ENCODE results near the gene UPF2.

UPF2 gene

DNA sequence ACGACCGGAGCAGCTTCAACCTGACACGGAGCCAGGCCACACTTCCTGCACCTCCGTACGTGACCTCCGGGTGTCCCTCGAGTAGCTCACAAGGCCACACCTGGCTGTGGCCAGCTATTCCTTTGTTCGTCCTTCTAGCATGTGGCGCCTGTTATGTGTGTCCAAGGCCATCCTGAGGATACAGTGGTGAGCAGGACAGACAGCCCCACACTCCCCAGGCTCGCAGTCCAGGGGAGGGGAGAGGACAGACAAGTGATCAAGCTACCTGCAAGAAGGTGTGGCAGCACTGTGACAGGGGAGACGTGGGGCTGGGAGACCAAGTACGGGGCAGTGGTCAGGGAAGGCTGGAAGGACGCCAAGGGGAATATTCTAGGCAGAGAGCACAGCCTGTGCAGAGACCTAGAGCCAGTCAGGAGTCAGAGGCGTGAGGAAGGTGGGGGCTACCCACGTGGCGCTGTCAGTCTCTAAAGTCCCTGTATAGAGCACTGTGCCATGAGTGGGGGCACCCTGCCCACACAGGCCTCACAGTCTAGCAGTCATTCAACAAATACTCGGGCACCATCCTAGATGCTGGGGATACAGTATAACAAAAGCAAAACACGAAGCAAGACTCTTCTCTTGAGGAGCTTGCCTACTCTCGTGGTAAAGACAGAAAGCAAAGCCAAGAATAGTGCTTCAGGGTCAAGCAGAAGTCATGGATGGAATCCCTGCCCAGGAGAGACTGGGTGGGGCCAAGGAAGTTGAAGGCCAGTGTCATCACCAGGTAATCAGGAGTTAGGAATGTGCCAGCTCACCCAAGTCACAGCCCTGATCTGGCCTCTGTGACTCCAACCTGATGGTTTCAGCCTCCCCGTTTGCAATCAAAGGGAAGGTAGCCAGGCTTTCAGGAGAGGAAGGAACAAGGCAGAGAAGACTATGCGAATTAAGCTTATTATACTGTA, 160.9 kb downstream of the UPF2 start:
- Histone ChIP-seq H3K4me1 (ENCODE audit: low read length) (no peaks in the 10 kb centered on the region), H3K9me2 (replicated peaks; ENCODE audit: insufficient read depth, low read length) (no peaks in the 10 kb centered on the region), H3K27me3 (replicated peaks; ENCODE audit: insufficient read depth, low read length) (peaks cover 20% of the 10 kb centered on the region), H3K79me2 (ENCODE audit: low read length) (no peaks in the 10 kb centered on the region), H3K4me3 (ENCODE audit: low read length) (no peak overlapping the region), H3K4me2 (ENCODE audit: low read depth, low read length) (no peak overlapping the region), H2AFZ (ENCODE audit: low read length) (no peak overlapping the region), H3F3A (ENCODE audit: insufficient read depth, low read length) (no peaks in the 10 kb centered on the region), H3K36me3 (replicated peaks; ENCODE audit: insufficient read depth, low read length) (no peaks in the 10 kb centered on the region), H3K27ac (ENCODE audit: low read length) (no peak overlapping the region), H3K9me3 (replicated peaks; ENCODE audit: insufficient read depth, low read length) (no peaks in the 10 kb centered on the region), H4K20me1 (ENCODE audit: insufficient read depth, low read length) (no peaks in the 10 kb centered on the region), H3K9ac (ENCODE audit: low read length) (no peak overlapping the region)
- TF ChIP-seq, protein P1, sequence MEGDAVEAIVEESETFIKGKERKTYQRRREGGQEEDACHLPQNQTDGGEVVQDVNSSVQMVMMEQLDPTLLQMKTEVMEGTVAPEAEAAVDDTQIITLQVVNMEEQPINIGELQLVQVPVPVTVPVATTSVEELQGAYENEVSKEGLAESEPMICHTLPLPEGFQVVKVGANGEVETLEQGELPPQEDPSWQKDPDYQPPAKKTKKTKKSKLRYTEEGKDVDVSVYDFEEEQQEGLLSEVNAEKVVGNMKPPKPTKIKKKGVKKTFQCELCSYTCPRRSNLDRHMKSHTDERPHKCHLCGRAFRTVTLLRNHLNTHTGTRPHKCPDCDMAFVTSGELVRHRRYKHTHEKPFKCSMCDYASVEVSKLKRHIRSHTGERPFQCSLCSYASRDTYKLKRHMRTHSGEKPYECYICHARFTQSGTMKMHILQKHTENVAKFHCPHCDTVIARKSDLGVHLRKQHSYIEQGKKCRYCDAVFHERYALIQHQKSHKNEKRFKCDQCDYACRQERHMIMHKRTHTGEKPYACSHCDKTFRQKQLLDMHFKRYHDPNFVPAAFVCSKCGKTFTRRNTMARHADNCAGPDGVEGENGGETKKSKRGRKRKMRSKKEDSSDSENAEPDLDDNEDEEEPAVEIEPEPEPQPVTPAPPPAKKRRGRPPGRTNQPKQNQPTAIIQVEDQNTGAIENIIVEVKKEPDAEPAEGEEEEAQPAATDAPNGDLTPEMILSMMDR (IDR thresholded peaks at IDR 0.05; ENCODE audit: low read length), result no peak
- TF ChIP-seq EZH2 (optimal IDR thresholded peaks at IDR 0.05; ENCODE audit: low read depth, low read length) (no peak), EZH2phosphoT487 (IDR thresholded peaks at IDR 0.05; ENCODE audit: low read length) (no peak)
- DNase-seq, result no peak

DNA sequence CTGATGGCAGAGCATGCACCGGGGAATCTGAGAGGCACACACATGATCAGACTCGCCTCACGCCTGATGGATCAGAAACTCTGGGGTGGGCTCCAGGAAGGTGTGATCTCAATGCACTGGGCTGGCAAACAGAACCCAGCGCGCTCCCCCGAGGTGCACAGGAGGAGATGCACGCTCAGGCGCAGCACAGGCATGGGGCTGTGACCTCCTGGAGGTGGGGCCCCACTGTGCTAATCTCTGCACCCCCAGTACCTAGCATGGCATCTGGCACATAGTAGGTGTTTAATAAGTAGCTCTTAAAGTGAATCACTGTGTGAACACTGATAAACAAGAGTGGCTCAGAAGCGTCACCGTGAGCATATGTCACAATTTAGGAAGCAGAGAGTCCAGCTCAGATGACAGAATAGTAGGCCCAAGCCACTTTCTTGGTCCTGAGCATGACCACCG, 161.6 kb downstream of the UPF2 start:
- no peak overlapping the region for H3K4me3 ChIP-seq (ENCODE audit: low read length)
- no peaks in the 10 kb centered on the region for H3K36me3 ChIP-seq (replicated peaks; ENCODE audit: insufficient read depth, low read length)
- no peak for TF ChIP-seq EZH2phosphoT487 (IDR thresholded peaks at IDR 0.05; ENCODE audit: low read length)
- no peak for TF ChIP-seq EZH2 (optimal IDR thresholded peaks at IDR 0.05; ENCODE audit: low read depth, low read length)
- TF ChIP-seq, protein P1 (IDR thresholded peaks at IDR 0.05; ENCODE audit: low read length), result no peak
- H3K27ac ChIP-seq (ENCODE audit: low read length), result no peak overlapping the region
- no peaks in the 10 kb centered on the region for H4K20me1 ChIP-seq (ENCODE audit: insufficient read depth, low read length)
- no peak overlapping the region for H3K4me2 ChIP-seq (ENCODE audit: low read depth, low read length)
- H3K27me3 ChIP-seq (replicated peaks; ENCODE audit: insufficient read depth, low read length), result peaks cover 20% of the 10 kb centered on the region
- H3K4me1 ChIP-seq (ENCODE audit: low read length), result no peaks in the 10 kb centered on the region
- no peak overlapping the region for H3K9ac ChIP-seq (ENCODE audit: low read length)
- H3K9me2 ChIP-seq (replicated peaks; ENCODE audit: insufficient read depth, low read length), result no peaks in the 10 kb centered on the region
- no peak for DNase-seq
- H3K79me2 ChIP-seq (ENCODE audit: low read length), result no peaks in the 10 kb centered on the region
- H3F3A ChIP-seq (ENCODE audit: insufficient read depth, low read length), result no peaks in the 10 kb centered on the region
- H2AFZ ChIP-seq (ENCODE audit: low read length), result no peak overlapping the region
- no peaks in the 10 kb centered on the region for H3K9me3 ChIP-seq (replicated peaks; ENCODE audit: insufficient read depth, low read length)

DNA sequence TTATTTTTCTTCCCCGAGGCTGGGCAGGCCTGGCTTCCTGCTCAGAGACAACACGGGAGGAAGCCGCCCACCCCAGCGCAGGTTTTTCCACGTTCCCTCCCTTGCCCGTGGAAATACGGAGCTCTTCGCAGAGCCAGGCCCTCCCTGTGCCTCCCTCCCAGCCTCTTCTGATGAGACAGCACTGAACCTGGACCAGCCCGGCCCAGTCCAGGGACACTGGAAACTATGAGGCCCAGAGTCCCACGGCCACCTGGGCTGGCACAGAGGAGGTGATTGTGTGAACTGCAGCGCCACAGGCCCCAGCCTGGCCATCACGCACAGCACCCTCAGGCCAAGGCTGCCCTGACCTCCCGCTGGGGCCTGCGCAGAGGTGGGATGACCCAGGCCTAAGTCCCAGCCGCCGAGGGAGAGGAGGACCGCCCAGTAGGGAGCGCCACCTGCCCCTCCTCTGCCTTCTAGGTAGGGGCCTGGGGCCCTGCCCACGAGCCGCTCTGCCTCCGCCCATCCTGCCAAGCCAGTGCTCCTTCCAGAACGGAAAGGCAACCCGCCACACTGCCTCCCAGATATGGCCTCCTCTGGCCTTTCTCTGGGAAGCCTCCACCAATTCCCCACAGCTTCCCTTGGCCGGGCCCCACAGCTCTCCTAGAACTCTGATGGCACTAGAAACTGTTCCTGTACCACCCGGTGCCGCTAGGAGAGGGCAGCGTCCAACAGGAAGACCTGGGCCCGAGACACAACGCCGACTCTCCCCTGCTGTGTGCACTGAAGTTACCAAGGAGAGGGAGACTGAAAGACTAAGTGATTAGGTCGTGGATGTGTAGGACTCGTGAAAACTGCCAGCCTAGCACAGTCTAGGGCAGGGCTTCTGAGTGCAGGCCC, 162.2 kb downstream of the UPF2 start:
- Histone ChIP-seq H3K27ac (ENCODE audit: low read length) (no peak overlapping the region), H3K4me1 (ENCODE audit: low read length) (no peaks in the 10 kb centered on the region), H3K9ac (ENCODE audit: low read length) (no peak overlapping the region), H3K79me2 (ENCODE audit: low read length) (no peaks in the 10 kb centered on the region), H3K4me2 (ENCODE audit: low read depth, low read length) (no peak overlapping the region), H4K20me1 (ENCODE audit: insufficient read depth, low read length) (no peaks in the 10 kb centered on the region), H3K4me3 (ENCODE audit: low read length) (no peak overlapping the region), H3F3A (ENCODE audit: insufficient read depth, low read length) (no peaks in the 10 kb centered on the region), H3K9me2 (replicated peaks; ENCODE audit: insufficient read depth, low read length) (no peaks in the 10 kb centered on the region), H3K9me3 (replicated peaks; ENCODE audit: insufficient read depth, low read length) (no peaks in the 10 kb centered on the region), H2AFZ (ENCODE audit: low read length) (no peak overlapping the region), H3K36me3 (replicated peaks; ENCODE audit: insufficient read depth, low read length) (no peaks in the 10 kb centered on the region), H3K27me3 (replicated peaks; ENCODE audit: insufficient read depth, low read length) (peaks cover 23% of the 10 kb centered on the region)
- TF ChIP-seq EZH2phosphoT487 (IDR thresholded peaks at IDR 0.05; ENCODE audit: low read length), result no peak
- TF ChIP-seq EZH2 (optimal IDR thresholded peaks at IDR 0.05; ENCODE audit: low read depth, low read length), result no peak
- TF ChIP-seq, protein P1 (IDR thresholded peaks at IDR 0.05; ENCODE audit: low read length), result no peak
- DNase-seq, result no peak
